CD8-positive, alpha-beta memory T cell (primary cell): ENCODE results near the gene KPTN. TPM values are rescaled to one million over a fixed set of nuclear protein-coding genes. Genes with fewer than 3 reads are reported as not detected.

Source experiments
- CTCF ChIA-PET: fragments of 350-600 bp; sonication (Branson Sonifier 250); formaldehyde crosslinking; loops from one replicate; lab custom pipeline; 2021; ENCODE audit warnings: antibody characterized with exemption; lab: Charles Lee
- POLR2A ChIA-PET: fragments of 350-600 bp; sonication (Branson Sonifier 250); formaldehyde crosslinking; loops from one replicate; lab custom pipeline; 2021; ENCODE audit warnings: antibody characterized with exemption; lab: Charles Lee
- DNase-seq, 5 donors: peaks; one replicate each; pipeline versions ENCODE4 v3.0.0 to v3.0.0-alpha.2; 2020 to 2022; ENCODE audit warnings: mixed read lengths in 1 of 5
- H3K27ac ChIP-seq: one replicate; pipeline ENCODE4 v1.7.0; 2013; ENCODE audit warnings: low read depth, mild to moderate bottlenecking, low read length, moderate library complexity
- H3K27me3 ChIP-seq: 2 replicates; pipeline ENCODE4 v1.7.0; 2013; ENCODE audit warnings: low read length, mild to moderate bottlenecking; ENCODE audit not compliant: insufficient read depth, poor library complexity, severe bottlenecking
- H3K36me3 ChIP-seq: 2 replicates; pipeline ENCODE4 v1.7.0; 2013; ENCODE audit warnings: mild to moderate bottlenecking, low read length, moderate library complexity; ENCODE audit not compliant: insufficient read depth
- H3K4me1 ChIP-seq: 2 replicates; pipeline ENCODE4 v1.7.0; 2013; ENCODE audit warnings: mild to moderate bottlenecking, low read length, moderate library complexity; ENCODE audit not compliant: insufficient read depth
- H3K4me3 ChIP-seq: 2 replicates; pipeline ENCODE4 v1.7.0; 2013; ENCODE audit warnings: mild to moderate bottlenecking, low read length
- H3K9me3 ChIP-seq: 2 replicates; pipeline ENCODE4 v1.7.0; 2013; ENCODE audit warnings: mild to moderate bottlenecking, low read length
- H3K27ac Mint-ChIP-seq, 8 donors: one replicate each; pipeline ENCODE4 v1.8.0; 2020 to 2021; ENCODE audit warnings: mixed read lengths in 8 of 8, mild to moderate bottlenecking in 6 of 8, inconsistent platforms in 3 of 8, moderate library complexity in 3 of 8
- H3K27me3 Mint-ChIP-seq, 2 donors: one replicate each; pipeline ENCODE4 v1.8.0; 2020 to 2021; ENCODE audit warnings: mixed read lengths in 2 of 2, mild to moderate bottlenecking in 1 of 2, moderate library complexity in 1 of 2
- H3K36me3 Mint-ChIP-seq, 3 donors: one replicate each; pipeline ENCODE4 v1.8.0; 2020 to 2021; ENCODE audit warnings: mixed read lengths in 3 of 3, inconsistent platforms in 1 of 3, mild to moderate bottlenecking in 1 of 3
- H3K4me1 Mint-ChIP-seq, 3 donors: one replicate each; pipeline ENCODE4 v1.8.0; 2020 to 2021; ENCODE audit warnings: mixed read lengths in 3 of 3, inconsistent platforms in 1 of 3, mild to moderate bottlenecking in 1 of 3
- H3K4me3 Mint-ChIP-seq, 7 donors: one replicate each; pipeline ENCODE4 v1.8.0; 2020 to 2021; ENCODE audit warnings: mixed read lengths in 7 of 7, mild to moderate bottlenecking in 6 of 7, moderate library complexity in 4 of 7, inconsistent platforms in 2 of 7
- H3K9me3 Mint-ChIP-seq, 5 donors: one replicate each; pipeline ENCODE4 v1.8.0; 2020 to 2022; ENCODE audit warnings: mixed read lengths in 5 of 5, mild to moderate bottlenecking in 3 of 5, moderate library complexity in 2 of 5, inconsistent platforms in 1 of 5
- polyA plus RNA-seq: library from polyadenylated mRNA; unstranded; fragments of 300-500 nt; fragmentation: Illumina TruSeq; gene quantifications from one replicate; pipeline ENCODE4 v1.2.3, GENCODE V29; 2021
- total RNA-seq, 2 experiments: library from RNA; stranded (reverse); gene quantifications; one replicate each; pipeline ENCODE4 v1.2.3, GENCODE V29; 2021

Gene KPTN
- total and polyA plus RNA-seq, 3 experiments from 2014 or later: 5.9 to 12.4 (median 10.8) TPM

- H3K27me3 ChIP-seq: peaks cover 18% of the 10 kb centered on the region
Observed at GRCh38 chr19:47435883-47436417, 48.1 kb downstream of the KPTN start.

GRCh38 chr19:47435196-47435595 lies 48.8 kb downstream of the KPTN start:
- no peak for DNase-seq
- Mint-ChIP-seq H3K4me3 (peak overlapping the region in 6 of 7 donors; percentile 6 to 78 (median 69)), H3K4me1 (peaks cover 18 to 26% (median 23%) of the 10 kb centered on the region in 3 donors), H3K27ac (peak overlapping the region in 1 of 8 donors; percentile 4), H3K27me3 (peaks cover 56 to 70% of the 10 kb centered on the region in 2 donors), H3K9me3 (no peaks in the 10 kb centered on the region), H3K36me3 (no peaks in the 10 kb centered on the region)
- Histone ChIP-seq H3K36me3 (no peaks in the 10 kb centered on the region), H3K9me3 (no peaks in the 10 kb centered on the region), H3K27me3 (peaks cover 21% of the 10 kb centered on the region), H3K4me3 (no peak overlapping the region), H3K27ac (no peak overlapping the region), H3K4me1 (peaks cover 6% of the 10 kb centered on the region)
- POLR2A ChIA-PET: interaction anchor here (0.5 kb wide), 1 partner anchor 53 kb away, joined by 6 read pairs; no protein-coding TSS in a partner anchor
- CTCF ChIA-PET: interaction anchor here (1.0 to 9.7 kb wide), 5 partner anchors 80 to 309 kb away, joined by 3 to 179 read pairs (median 7); partner anchors contain the start of genes NAPA and NOP53

More at GRCh38 chr19:47435883-47436417, 48.1 kb downstream of the KPTN start:
- Histone ChIP-seq H3K36me3 (no peaks in the 10 kb centered on the region), H3K4me1 (peaks cover 5% of the 10 kb centered on the region), H3K27ac (no peak overlapping the region), H3K9me3 (no peaks in the 10 kb centered on the region), H3K4me3 (no peak overlapping the region)
- no peaks in the 10 kb centered on the region for H3K9me3 Mint-ChIP-seq
- H3K36me3 Mint-ChIP-seq: no peaks in the 10 kb centered on the region
- H3K27me3 Mint-ChIP-seq: peaks cover 49 to 70% of the 10 kb centered on the region in 2 donors
- ChIA-PET CTCF (interaction anchor here (0.6 to 9.7 kb wide), 22 partner anchors 8 to 308 kb away, joined by 3 to 179 read pairs (median 5); partner anchors contain the start of genes EHD2, NAPA and NOP53), POLR2A (interaction anchor here (0.5 to 1.0 kb wide), 2 partner anchors 48 to 53 kb away, joined by 6 to 8 read pairs; partner anchors contain the start of gene KPTN)
- peaks cover 18 to 23% (median 20%) of the 10 kb centered on the region in 3 donors for H3K4me1 Mint-ChIP-seq
- H3K27ac Mint-ChIP-seq: peak overlapping the region in 3 of 8 donors; percentile 10 to 93 (median 65)
- DNase-seq: no peak
- peak overlapping the region in 5 of 7 donors; percentile 25 to 76 (median 60) for H3K4me3 Mint-ChIP-seq

- no peak overlapping the region for H3K27ac Mint-ChIP-seq
- ChIA-PET CTCF (interaction anchor here (0.9 to 9.7 kb wide), 5 partner anchors 50 to 310 kb away, joined by 3 to 179 read pairs (median 5); partner anchors contain the start of genes KPTN and NAPA), POLR2A (no interaction called here)
- no peak overlapping the region for H3K4me3 ChIP-seq
- peaks cover 55 to 72% of the 10 kb centered on the region in 2 donors for H3K27me3 Mint-ChIP-seq
- H3K9me3 ChIP-seq: no peaks in the 10 kb centered on the region
- no peaks in the 10 kb centered on the region for H3K36me3 Mint-ChIP-seq
- H3K9me3 Mint-ChIP-seq: no peaks in the 10 kb centered on the region
- no peak overlapping the region for H3K4me3 Mint-ChIP-seq
- H3K36me3 ChIP-seq: no peaks in the 10 kb centered on the region
- peaks cover 32% of the 10 kb centered on the region for H3K27me3 ChIP-seq
- no peak for DNase-seq
- H3K4me1 ChIP-seq: peaks cover 17% of the 10 kb centered on the region
- H3K27ac ChIP-seq: no peak overlapping the region
- H3K4me1 Mint-ChIP-seq: peaks cover 21 to 32% (median 28%) of the 10 kb centered on the region in 3 donors
Observed at GRCh38 chr19:47434088-47434487, 49.9 kb downstream of the KPTN start.

- ChIA-PET POLR2A (no interaction called here), CTCF (interaction anchor here (0.7 to 9.7 kb wide), 9 partner anchors 8 to 356 kb away, joined by 3 to 179 read pairs (median 3); partner anchors contain the start of gene KPTN)
- no peak overlapping the region for H3K27ac ChIP-seq
- Mint-ChIP-seq H3K4me1 (peaks cover 20 to 32% (median 28%) of the 10 kb centered on the region in 3 donors), H3K27ac (no peak overlapping the region), H3K27me3 (peaks cover 50 to 65% of the 10 kb centered on the region in 2 donors), H3K36me3 (no peaks in the 10 kb centered on the region), H3K9me3 (no peaks in the 10 kb centered on the region), H3K4me3 (no peak overlapping the region)
- no peak overlapping the region for H3K4me3 ChIP-seq
- H3K27me3 ChIP-seq: peaks cover 34% of the 10 kb centered on the region
- peaks cover 27% of the 10 kb centered on the region for H3K4me1 ChIP-seq
- no peak for DNase-seq
- H3K36me3 ChIP-seq: no peaks in the 10 kb centered on the region
- H3K9me3 ChIP-seq: no peaks in the 10 kb centered on the region
Observed at GRCh38 chr19:47433121-47433520, 50.9 kb downstream of the KPTN start.

GRCh38 chr19:47432499-47432898 lies 51.5 kb downstream of the KPTN start:
- no peak for DNase-seq
- no peaks in the 10 kb centered on the region for H3K9me3 Mint-ChIP-seq
- H3K4me3 Mint-ChIP-seq: no peak overlapping the region
- H3K4me3 ChIP-seq: no peak overlapping the region
- H3K4me1 ChIP-seq: peaks cover 33% of the 10 kb centered on the region
- no peaks in the 10 kb centered on the region for H3K36me3 ChIP-seq
- H3K4me1 Mint-ChIP-seq: peaks cover 20 to 32% (median 28%) of the 10 kb centered on the region in 3 donors
- peaks cover 36% of the 10 kb centered on the region for H3K27me3 ChIP-seq
- no peak overlapping the region for H3K27ac Mint-ChIP-seq
- ChIA-PET POLR2A (no interaction called here), CTCF (interaction anchor here (0.8 to 9.7 kb wide), 8 partner anchors 9 to 357 kb away, joined by 3 to 179 read pairs (median 4); partner anchors contain the start of gene KPTN)
- H3K27me3 Mint-ChIP-seq: peaks cover 48 to 58% of the 10 kb centered on the region in 2 donors
- H3K27ac ChIP-seq: no peak overlapping the region
- no peaks in the 10 kb centered on the region for H3K9me3 ChIP-seq
- no peaks in the 10 kb centered on the region for H3K36me3 Mint-ChIP-seq

DNA sequence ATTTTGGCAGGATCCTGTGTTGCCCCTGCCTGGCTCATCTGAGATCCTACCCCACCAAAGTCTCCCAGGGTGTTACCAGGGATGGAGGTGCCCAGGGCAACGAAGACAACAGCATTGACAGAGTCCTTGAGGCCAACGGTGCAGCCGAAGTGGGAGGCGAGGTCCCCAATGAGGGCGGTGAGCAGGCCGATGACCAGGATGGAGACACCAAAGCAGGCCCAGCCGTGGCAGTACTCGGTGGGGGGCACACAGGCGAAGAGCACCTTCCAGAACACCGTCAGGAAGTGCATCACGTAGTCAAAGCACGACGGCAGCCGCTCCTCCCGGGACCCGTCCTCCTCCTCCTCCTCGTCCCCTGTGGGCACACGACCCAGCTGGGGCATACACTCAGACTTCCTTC lies 51.9 kb downstream of the KPTN start:
- Histone ChIP-seq H3K4me1 (peaks cover 36% of the 10 kb centered on the region), H3K27ac (no peak overlapping the region), H3K9me3 (no peaks in the 10 kb centered on the region), H3K4me3 (no peak overlapping the region), H3K36me3 (no peaks in the 10 kb centered on the region), H3K27me3 (peaks cover 32% of the 10 kb centered on the region)
- DNase-seq: no peak
- peak overlapping the region in 1 of 8 donors; percentile 13 for H3K27ac Mint-ChIP-seq
- no peak overlapping the region for H3K4me3 Mint-ChIP-seq
- H3K4me1 Mint-ChIP-seq: peaks cover 19 to 29% (median 24%) of the 10 kb centered on the region in 3 donors
- ChIA-PET POLR2A (no interaction called here), CTCF (interaction anchor here (0.6 to 9.7 kb wide), 8 partner anchors 52 to 357 kb away, joined by 3 to 179 read pairs (median 4); partner anchors contain the start of gene KPTN)
- no peaks in the 10 kb centered on the region for H3K36me3 Mint-ChIP-seq
- H3K9me3 Mint-ChIP-seq: no peaks in the 10 kb centered on the region
- H3K27me3 Mint-ChIP-seq: peaks cover 47 to 54% of the 10 kb centered on the region in 2 donors

GRCh38 chr19:47430041-47430802 lies 53.8 kb downstream of the KPTN start:
- Histone ChIP-seq H3K4me3 (no peak overlapping the region), H3K27me3 (peaks cover 29% of the 10 kb centered on the region), H3K9me3 (no peaks in the 10 kb centered on the region), H3K4me1 (peaks cover 31% of the 10 kb centered on the region), H3K27ac (no peak overlapping the region), H3K36me3 (no peaks in the 10 kb centered on the region)
- no peaks in the 10 kb centered on the region for H3K9me3 Mint-ChIP-seq
- H3K4me1 Mint-ChIP-seq: peaks cover 7 to 15% (median 8%) of the 10 kb centered on the region in 3 donors
- H3K36me3 Mint-ChIP-seq: no peaks in the 10 kb centered on the region
- DNase-seq: no peak
- H3K27ac Mint-ChIP-seq: no peak overlapping the region
- peak overlapping the region in 5 of 7 donors; percentile 11 to 62 (median 44) for H3K4me3 Mint-ChIP-seq
- CTCF ChIA-PET: interaction anchor here (0.9 to 1.5 kb wide), 2 partner anchors 136 to 282 kb away, joined by 3 read pairs; no protein-coding TSS in a partner anchor
- H3K27me3 Mint-ChIP-seq: peaks cover 45 to 51% of the 10 kb centered on the region in 2 donors
- POLR2A ChIA-PET: interaction anchor here (0.5 kb wide), 1 partner anchor 133 kb away, joined by 5 read pairs; no protein-coding TSS in a partner anchor
